ENCODE results near the gene GID4. TPM values are rescaled to one million over a fixed set of nuclear protein-coding genes. Genes with fewer than 3 reads are reported as not detected.
"Not testable (repeated sequence)": the region's sequence is repeated elsewhere in the genome, so short reads cannot be mapped to it uniquely, and the experiment has no call there.

The GID4 gene
- total RNA-seq, 5 donors from 2014 or later (not counting 1 experiment from before 2014, with no cell fraction given) = 7.9 to 12.3 (median 10.0) TPM

GRCh38 chr17:17995887-17996286, 43.3 kb upstream of the GID4 start:
- H3K36me3 Mint-ChIP-seq; H3K9me3 Mint-ChIP-seq; ATAC-seq (replicated peaks in 1 of 4); H3K36me3 ChIP-seq (ENCODE audit: control insufficient read depth in 2 of 2, extremely low read depth in 1 of 2, insufficient read depth in 1 of 2, low read length in 1 of 2); H3K27ac ChIP-seq (ENCODE audit: low read length); H3K4me1 Mint-ChIP-seq; H3K4me3 ChIP-seq (ENCODE audit: control insufficient read depth in 1 of 2, extremely low read depth in 1 of 2, low read length in 1 of 2); H3K27ac Mint-ChIP-seq; H3K27me3 Mint-ChIP-seq; H3K4me1 ChIP-seq (ENCODE audit: control insufficient read depth in 1 of 2, extremely low read depth in 1 of 2, insufficient read depth in 2 of 2, low read length in 2 of 2); H3K4me3 Mint-ChIP-seq; CTCF ChIA-PET; H3K27me3 ChIP-seq (replicated peaks in 1 of 2; ENCODE audit: control insufficient read depth in 2 of 2, extremely low read depth in 1 of 2, insufficient read depth in 2 of 2, low read length in 1 of 2); H3K9me3 ChIP-seq; DNase-seq; POLR2A ChIA-PET: not testable (repeated sequence)
- WGBS (ENCODE audit: insufficient coverage) = 100% methylated on average over 6 of the region's 8 CpGs

GRCh38 chr17:17998934-17999333, 40.3 kb upstream of the GID4 start:
- H3K27me3 ChIP-seq (replicated peaks in 1 of 2; ENCODE audit: control insufficient read depth in 2 of 2, extremely low read depth in 1 of 2, insufficient read depth in 2 of 2, low read length in 1 of 2) = no peaks in the 10 kb centered on the region
- H3K36me3 Mint-ChIP-seq = no peaks in the 10 kb centered on the region
- no peak overlapping the region for H3K27ac Mint-ChIP-seq
- ChIA-PET POLR2A (interaction anchor here in 1 of 2 donors (0.7 kb wide), 3 partner anchors 29 to 691 kb away, joined by 3 to 4 read pairs (median 3); no protein-coding TSS in a partner anchor), CTCF (no interaction called here)
- 85% methylated on average over 8 of the region's 8 CpGs for WGBS (ENCODE audit: insufficient coverage)
- H3K27me3 Mint-ChIP-seq = no peaks in the 10 kb centered on the region
- H3K4me1 Mint-ChIP-seq = no peaks in the 10 kb centered on the region
- no peak for DNase-seq
- no peak overlapping the region for H3K4me3 ChIP-seq (ENCODE audit: control insufficient read depth in 1 of 2, extremely low read depth in 1 of 2, low read length in 1 of 2)
- H3K4me3 Mint-ChIP-seq = no peak overlapping the region
- no peaks in the 10 kb centered on the region for H3K4me1 ChIP-seq (ENCODE audit: control insufficient read depth in 1 of 2, extremely low read depth in 1 of 2, insufficient read depth in 2 of 2, low read length in 2 of 2)
- no peak for ATAC-seq (replicated peaks in 1 of 4)
- H3K27ac ChIP-seq (ENCODE audit: low read length) = no peak overlapping the region
- H3K36me3 ChIP-seq (ENCODE audit: control insufficient read depth in 2 of 2, extremely low read depth in 1 of 2, insufficient read depth in 1 of 2, low read length in 1 of 2) = no peaks in the 10 kb centered on the region
- no peaks in the 10 kb centered on the region for H3K9me3 Mint-ChIP-seq
- no peaks in the 10 kb centered on the region for H3K9me3 ChIP-seq

GRCh38 chr17:17999364-18000029, 39.7 kb upstream of the GID4 start:
- no peak for DNase-seq
- Mint-ChIP-seq H3K9me3 (no peaks in the 10 kb centered on the region), H3K27ac (no peak overlapping the region), H3K27me3 (no peaks in the 10 kb centered on the region), H3K4me1 (no peaks in the 10 kb centered on the region), H3K4me3 (no peak overlapping the region), H3K36me3 (no peaks in the 10 kb centered on the region)
- Histone ChIP-seq H3K4me3 (ENCODE audit: control insufficient read depth in 1 of 2, extremely low read depth in 1 of 2, low read length in 1 of 2) (no peak overlapping the region), H3K36me3 (ENCODE audit: control insufficient read depth in 2 of 2, extremely low read depth in 1 of 2, insufficient read depth in 1 of 2, low read length in 1 of 2) (no peaks in the 10 kb centered on the region), H3K27me3 (replicated peaks in 1 of 2; ENCODE audit: control insufficient read depth in 2 of 2, extremely low read depth in 1 of 2, insufficient read depth in 2 of 2, low read length in 1 of 2) (no peaks in the 10 kb centered on the region), H3K9me3 (no peaks in the 10 kb centered on the region), H3K4me1 (ENCODE audit: control insufficient read depth in 1 of 2, extremely low read depth in 1 of 2, insufficient read depth in 2 of 2, low read length in 2 of 2) (no peaks in the 10 kb centered on the region), H3K27ac (ENCODE audit: low read length) (no peak overlapping the region)
- ChIA-PET CTCF (no interaction called here), POLR2A (interaction anchor here in 1 of 2 donors (0.7 kb wide), 2 partner anchors 29 to 691 kb away, joined by 3 to 4 read pairs; no protein-coding TSS in a partner anchor)
- WGBS (ENCODE audit: insufficient coverage) = 78% methylated on average over 4 of the region's 9 CpGs
- no peak for ATAC-seq (replicated peaks in 1 of 4)

GRCh38 chr17:18000030-18000408, 39.2 kb upstream of the GID4 start:
- Mint-ChIP-seq H3K4me1 (no peaks in the 10 kb centered on the region), H3K36me3 (no peaks in the 10 kb centered on the region), H3K4me3 (no peak overlapping the region), H3K27me3 (no peaks in the 10 kb centered on the region), H3K9me3 (no peaks in the 10 kb centered on the region), H3K27ac (no peak overlapping the region)
- Histone ChIP-seq H3K36me3 (ENCODE audit: control insufficient read depth in 2 of 2, extremely low read depth in 1 of 2, insufficient read depth in 1 of 2, low read length in 1 of 2) (no peaks in the 10 kb centered on the region), H3K27ac (ENCODE audit: low read length) (no peak overlapping the region), H3K27me3 (replicated peaks in 1 of 2; ENCODE audit: control insufficient read depth in 2 of 2, extremely low read depth in 1 of 2, insufficient read depth in 2 of 2, low read length in 1 of 2) (no peaks in the 10 kb centered on the region), H3K9me3 (no peaks in the 10 kb centered on the region), H3K4me3 (ENCODE audit: control insufficient read depth in 1 of 2, extremely low read depth in 1 of 2, low read length in 1 of 2) (no peak overlapping the region), H3K4me1 (ENCODE audit: control insufficient read depth in 1 of 2, extremely low read depth in 1 of 2, insufficient read depth in 2 of 2, low read length in 2 of 2) (no peaks in the 10 kb centered on the region)
- POLR2A ChIA-PET = no interaction called here
- CTCF ChIA-PET = no interaction called here
- DNase-seq (no peak), ATAC-seq (replicated peaks in 1 of 4) (no peak)
- WGBS (ENCODE audit: insufficient coverage) = 70% methylated on average over 4 of the region's 8 CpGs

- Mint-ChIP-seq H3K4me1 (no peaks in the 10 kb centered on the region), H3K4me3 (no peak overlapping the region), H3K27me3 (no peaks in the 10 kb centered on the region), H3K9me3 (no peaks in the 10 kb centered on the region), H3K36me3 (peaks cover 5% of the 10 kb centered on the region), H3K27ac (no peak overlapping the region)
- ChIA-PET POLR2A (no interaction called here), CTCF (no interaction called here)
- WGBS (ENCODE audit: insufficient coverage) = 100% methylated on average over 1 of the region's 2 CpGs
- H3K36me3 ChIP-seq (ENCODE audit: control insufficient read depth in 2 of 2, extremely low read depth in 1 of 2, insufficient read depth in 1 of 2, low read length in 1 of 2) = peaks cover 5 to 8% of the 10 kb centered on the region in 2 donors
- no peaks in the 10 kb centered on the region for H3K9me3 ChIP-seq
- H3K27me3 ChIP-seq (replicated peaks in 1 of 2; ENCODE audit: control insufficient read depth in 2 of 2, extremely low read depth in 1 of 2, insufficient read depth in 2 of 2, low read length in 1 of 2) = no peaks in the 10 kb centered on the region
- ATAC-seq (replicated peaks in 1 of 4) = no peak
- H3K4me1 ChIP-seq (ENCODE audit: control insufficient read depth in 1 of 2, extremely low read depth in 1 of 2, insufficient read depth in 2 of 2, low read length in 2 of 2) = no peaks in the 10 kb centered on the region
- DNase-seq = no peak
- no peak overlapping the region for H3K27ac ChIP-seq (ENCODE audit: low read length)
- no peak overlapping the region for H3K4me3 ChIP-seq (ENCODE audit: control insufficient read depth in 1 of 2, extremely low read depth in 1 of 2, low read length in 1 of 2)
Observed at GRCh38 chr17:18002171-18002570, 37.0 kb upstream of the GID4 start.

GRCh38 chr17:18004345-18004744, 34.9 kb upstream of the GID4 start:
- H3K27ac ChIP-seq (ENCODE audit: low read length) = no peak overlapping the region
- 99% methylated on average over 5 of the region's 9 CpGs for WGBS (ENCODE audit: insufficient coverage)
- CTCF ChIA-PET = no interaction called here
- POLR2A ChIA-PET = no interaction called here
- peaks cover 11% of the 10 kb centered on the region for H3K36me3 Mint-ChIP-seq
- H3K9me3 Mint-ChIP-seq = no peaks in the 10 kb centered on the region
- H3K4me1 ChIP-seq (ENCODE audit: control insufficient read depth in 1 of 2, extremely low read depth in 1 of 2, insufficient read depth in 2 of 2, low read length in 2 of 2) = no peaks in the 10 kb centered on the region
- DNase-seq = no peak
- peaks cover 9 to 10% of the 10 kb centered on the region in 2 donors for H3K36me3 ChIP-seq (ENCODE audit: control insufficient read depth in 2 of 2, extremely low read depth in 1 of 2, insufficient read depth in 1 of 2, low read length in 1 of 2)
- H3K9me3 ChIP-seq = no peaks in the 10 kb centered on the region
- no peaks in the 10 kb centered on the region for H3K4me1 Mint-ChIP-seq
- H3K27me3 Mint-ChIP-seq = no peaks in the 10 kb centered on the region
- ATAC-seq (replicated peaks in 1 of 4) = no peak
- H3K27ac Mint-ChIP-seq = no peak overlapping the region
- no peak overlapping the region for H3K4me3 ChIP-seq (ENCODE audit: control insufficient read depth in 1 of 2, extremely low read depth in 1 of 2, low read length in 1 of 2)
- no peak overlapping the region for H3K4me3 Mint-ChIP-seq
- H3K27me3 ChIP-seq (replicated peaks in 1 of 2; ENCODE audit: control insufficient read depth in 2 of 2, extremely low read depth in 1 of 2, insufficient read depth in 2 of 2, low read length in 1 of 2) = no peaks in the 10 kb centered on the region

- H3K27me3 Mint-ChIP-seq = no peaks in the 10 kb centered on the region
Observed at GRCh38 chr17:18004884-18005305, 34.3 kb upstream of the GID4 start.

More at GRCh38 chr17:18004884-18005305, 34.3 kb upstream of the GID4 start:
- H3K36me3 ChIP-seq (ENCODE audit: control insufficient read depth in 2 of 2, extremely low read depth in 1 of 2, insufficient read depth in 1 of 2, low read length in 1 of 2) = peaks cover 9 to 10% of the 10 kb centered on the region in 2 donors
- H3K9me3 Mint-ChIP-seq = no peaks in the 10 kb centered on the region
- H3K9me3 ChIP-seq = no peaks in the 10 kb centered on the region
- no peak overlapping the region for H3K27ac ChIP-seq (ENCODE audit: low read length)
- H3K36me3 Mint-ChIP-seq = peaks cover 15% of the 10 kb centered on the region
- DNase-seq (no peak), ATAC-seq (replicated peaks in 1 of 4) (no peak)
- ChIA-PET POLR2A (no interaction called here), CTCF (no interaction called here)
- no peaks in the 10 kb centered on the region for H3K4me1 ChIP-seq (ENCODE audit: control insufficient read depth in 1 of 2, extremely low read depth in 1 of 2, insufficient read depth in 2 of 2, low read length in 2 of 2)
- no peak overlapping the region for H3K4me3 ChIP-seq (ENCODE audit: control insufficient read depth in 1 of 2, extremely low read depth in 1 of 2, low read length in 1 of 2)
- H3K4me3 Mint-ChIP-seq = no peak overlapping the region
- no peaks in the 10 kb centered on the region for H3K4me1 Mint-ChIP-seq
- WGBS (ENCODE audit: insufficient coverage) = 92% methylated on average over 7 of the region's 9 CpGs
- H3K27me3 ChIP-seq (replicated peaks in 1 of 2; ENCODE audit: control insufficient read depth in 2 of 2, extremely low read depth in 1 of 2, insufficient read depth in 2 of 2, low read length in 1 of 2) = no peaks in the 10 kb centered on the region
- no peak overlapping the region for H3K27ac Mint-ChIP-seq

Measured in T-cell (primary cell).